WTC11 (cell line): ENCODE measurements around the gene SIGLEC10. TPM values are rescaled to one million over a fixed set of nuclear protein-coding genes. Genes with fewer than 3 reads are reported as not detected.

ENCODE experiments used
- ATAC-seq: fragments of 200-7000 bp; cut with Tn5 transposase; 2 replicates; pipeline ENCODE4 v1.10.0; 2021; ENCODE audit warnings: mild to moderate bottlenecking, moderate library complexity
- CTCF ChIA-PET: fragments of 300-600 bp; sonication (Branson Sonifier 250); formaldehyde crosslinking; loops from one replicate; lab custom pipeline; 2021; ENCODE audit warnings: antibody characterized with exemption; lab: Charles Lee
- POLR2A ChIA-PET: fragments of 350-600 bp; sonication (Branson Sonifier 250); formaldehyde crosslinking; loops from one replicate; lab custom pipeline; 2021; ENCODE audit warnings: antibody characterized with exemption; lab: Charles Lee
- DNase-seq: peaks from one replicate; pipeline ENCODE4 v3.0.0; 2021; ENCODE audit warnings: low spot score
- H3K27ac Mint-ChIP-seq: 2 replicates; pipeline ENCODE4 v1.8.0; 2021; ENCODE audit warnings: mixed read lengths
- H3K27me3 Mint-ChIP-seq: 2 replicates; pipeline ENCODE4 v1.8.0; 2021; ENCODE audit warnings: low read depth, mild to moderate bottlenecking, moderate library complexity, mixed read lengths
- H3K36me3 Mint-ChIP-seq: 2 replicates; pipeline ENCODE4 v1.8.0; 2021; ENCODE audit warnings: mixed read lengths
- H3K4me1 Mint-ChIP-seq: 2 replicates; pipeline ENCODE4 v1.8.0; 2022; ENCODE audit warnings: mixed read lengths
- H3K4me3 Mint-ChIP-seq: 2 replicates; pipeline ENCODE4 v1.8.0; 2021; ENCODE audit warnings: mild to moderate bottlenecking, moderate library complexity, mixed read lengths
- H3K9me3 Mint-ChIP-seq: 2 replicates; pipeline ENCODE4 v1.8.0; 2021; ENCODE audit warnings: mixed read lengths
- E2F4 ChIP-seq: sonication (generic); formaldehyde crosslinking; IDR thresholded peaks from 2 replicates; pipeline ENCODE4 v1.8.1; 2022; ENCODE audit warnings: low read depth, mild to moderate bottlenecking, moderate library complexity, missing genetic modification reagents, borderline replicate concordance
- GTF2I ChIP-seq: fragments of 250-450 bp; sonication (Bioruptor Pico); conservative IDR thresholded peaks from 2 replicates; pipeline ENCODE4 v1.4.0; 2021; ENCODE audit warnings: mild to moderate bottlenecking
- KAT7 ChIP-seq: sonication (generic); formaldehyde crosslinking; IDR thresholded peaks from 2 replicates; pipeline ENCODE4 v1.8.1; 2023; ENCODE audit warnings: missing genetic modification reagents, mild to moderate bottlenecking, borderline replicate concordance
- MLX ChIP-seq: sonication (generic); formaldehyde crosslinking; IDR thresholded peaks from 2 replicates; pipeline ENCODE4 v1.8.1; 2023; ENCODE audit warnings: mild to moderate bottlenecking, missing genetic modification reagents, moderate library complexity
- MYBL2 ChIP-seq: sonication (generic); formaldehyde crosslinking; IDR thresholded peaks from 2 replicates; pipeline ENCODE4 v1.8.1; 2023; ENCODE audit warnings: mild to moderate bottlenecking, moderate library complexity, missing genetic modification reagents
- NFATC4 ChIP-seq: fragments of 250-450 bp; sonication (Bioruptor Pico); IDR thresholded peaks from 2 replicates; pipeline ENCODE4 v1.9.0; 2021; ENCODE audit warnings: mild to moderate bottlenecking
- NR1H2 ChIP-seq: sonication (generic); formaldehyde crosslinking; IDR thresholded peaks from 2 replicates; pipeline ENCODE4 v1.9.0; 2021; ENCODE audit warnings: mild to moderate bottlenecking, moderate library complexity, missing genetic modification reagents
- SOX15 ChIP-seq: fragments of 250-450 bp; sonication (Bioruptor Pico); IDR thresholded peaks from 2 replicates; pipeline ENCODE4 v1.9.0; 2021; ENCODE audit warnings: mild to moderate bottlenecking
- TCF7 ChIP-seq: sonication (generic); formaldehyde crosslinking; IDR thresholded peaks from 2 replicates; pipeline ENCODE4 v1.8.0; 2022; ENCODE audit warnings: mild to moderate bottlenecking, low read depth, missing genetic modification reagents, moderate library complexity
- TP53 ChIP-seq: sonication (generic); formaldehyde crosslinking; IDR thresholded peaks from 2 replicates; pipeline ENCODE4 v1.8.1; 2023; ENCODE audit warnings: mild to moderate bottlenecking, missing genetic modification reagents
- ZNF232 ChIP-seq: sonication (generic); formaldehyde crosslinking; IDR thresholded peaks from 2 replicates; pipeline ENCODE4 v1.8.0; 2022; ENCODE audit warnings: mild to moderate bottlenecking, missing genetic modification reagents
- ZNF532 ChIP-seq: fragments of 250-450 bp; sonication (Bioruptor Pico); IDR thresholded peaks from 2 replicates; pipeline ENCODE4 v1.9.0; 2021; ENCODE audit warnings: mild to moderate bottlenecking, borderline replicate concordance
- total RNA-seq: library from RNA; stranded (reverse); gene quantifications from 3 replicates; pipeline ENCODE4 v1.2.3, GENCODE V29; 2021
- TF ChIP-seq, protein P1 (sequence below): sonication (generic); formaldehyde crosslinking; IDR thresholded peaks from 2 replicates; pipeline ENCODE4 v1.8.0; 2022; ENCODE audit warnings: missing genetic modification reagents
- TF ChIP-seq, protein P2 (sequence below): fragments of 250-450 bp; sonication (Bioruptor Pico); conservative IDR thresholded peaks from 2 replicates; pipeline ENCODE4 v1.9.0; 2021; ENCODE audit warnings: mild to moderate bottlenecking
- TF ChIP-seq, protein P3 (sequence below): fragments of 250-450 bp; sonication (Bioruptor Pico); IDR thresholded peaks from 2 replicates; pipeline ENCODE4 v1.9.0; 2021; ENCODE audit warnings: mild to moderate bottlenecking

SIGLEC10 gene
- total RNA-seq, 1 experiment from 2014 or later: not detected

DNA sequence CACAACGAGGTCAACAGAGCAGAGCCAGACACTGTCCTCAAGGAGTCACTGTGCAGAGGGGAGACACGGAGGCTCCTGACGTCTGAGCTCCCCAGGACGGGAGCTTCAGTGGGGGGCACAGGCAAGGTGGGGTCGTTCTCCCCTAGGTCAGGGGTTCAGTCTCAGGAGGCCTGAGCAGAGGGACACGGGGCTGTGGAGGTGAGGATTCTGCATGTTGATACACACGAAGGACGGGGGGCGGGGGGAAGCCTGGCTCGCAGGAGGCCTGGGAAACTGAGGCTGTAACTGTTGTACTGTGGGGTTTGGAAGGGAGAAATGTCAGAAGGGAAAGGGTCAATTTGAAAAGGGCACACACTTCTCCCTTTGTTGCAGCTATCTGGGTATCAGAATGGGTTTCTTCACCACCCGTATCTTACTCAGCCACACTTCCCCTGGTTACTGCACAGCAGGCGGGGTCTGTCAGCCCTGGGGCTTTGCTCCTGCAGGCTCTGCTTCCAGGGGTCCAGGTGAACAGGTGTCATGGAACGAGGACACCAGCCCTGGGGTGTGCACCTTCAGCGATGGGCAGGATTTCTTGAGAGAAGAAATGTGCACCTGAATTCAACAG is 41.6 kb upstream of the SIGLEC10 start:
- no peak for DNase-seq
- Mint-ChIP-seq H3K36me3 (no peaks in the 10 kb centered on the region), H3K4me1 (0 out of 2 replicates have a peak, but pooled peaks cover 2% of the 10 kb centered on the region), H3K9me3 (peaks cover 4% of the 10 kb centered on the region; the same call in 1 of the 2 replicates), H3K27ac (no peak overlapping the region)
- CTCF ChIA-PET: interaction anchor here (1.0 kb wide), 1 partner anchor 21 kb away, joined by 3 read pairs; no protein-coding TSS in a partner anchor
- TF ChIP-seq E2F4 (no peak), SOX15 (no peak), NFATC4 (CRISPR knock-in tag) (no peak), ZNF532 (no peak), TP53 (CRISPR knock-in tag) (no peak), ZNF232 (CRISPR knock-in tag) (no peak), MYBL2 (no peak), KAT7 (CRISPR knock-in tag) (no peak), NR1H2 (no peak)
- TF ChIP-seq, protein P1, sequence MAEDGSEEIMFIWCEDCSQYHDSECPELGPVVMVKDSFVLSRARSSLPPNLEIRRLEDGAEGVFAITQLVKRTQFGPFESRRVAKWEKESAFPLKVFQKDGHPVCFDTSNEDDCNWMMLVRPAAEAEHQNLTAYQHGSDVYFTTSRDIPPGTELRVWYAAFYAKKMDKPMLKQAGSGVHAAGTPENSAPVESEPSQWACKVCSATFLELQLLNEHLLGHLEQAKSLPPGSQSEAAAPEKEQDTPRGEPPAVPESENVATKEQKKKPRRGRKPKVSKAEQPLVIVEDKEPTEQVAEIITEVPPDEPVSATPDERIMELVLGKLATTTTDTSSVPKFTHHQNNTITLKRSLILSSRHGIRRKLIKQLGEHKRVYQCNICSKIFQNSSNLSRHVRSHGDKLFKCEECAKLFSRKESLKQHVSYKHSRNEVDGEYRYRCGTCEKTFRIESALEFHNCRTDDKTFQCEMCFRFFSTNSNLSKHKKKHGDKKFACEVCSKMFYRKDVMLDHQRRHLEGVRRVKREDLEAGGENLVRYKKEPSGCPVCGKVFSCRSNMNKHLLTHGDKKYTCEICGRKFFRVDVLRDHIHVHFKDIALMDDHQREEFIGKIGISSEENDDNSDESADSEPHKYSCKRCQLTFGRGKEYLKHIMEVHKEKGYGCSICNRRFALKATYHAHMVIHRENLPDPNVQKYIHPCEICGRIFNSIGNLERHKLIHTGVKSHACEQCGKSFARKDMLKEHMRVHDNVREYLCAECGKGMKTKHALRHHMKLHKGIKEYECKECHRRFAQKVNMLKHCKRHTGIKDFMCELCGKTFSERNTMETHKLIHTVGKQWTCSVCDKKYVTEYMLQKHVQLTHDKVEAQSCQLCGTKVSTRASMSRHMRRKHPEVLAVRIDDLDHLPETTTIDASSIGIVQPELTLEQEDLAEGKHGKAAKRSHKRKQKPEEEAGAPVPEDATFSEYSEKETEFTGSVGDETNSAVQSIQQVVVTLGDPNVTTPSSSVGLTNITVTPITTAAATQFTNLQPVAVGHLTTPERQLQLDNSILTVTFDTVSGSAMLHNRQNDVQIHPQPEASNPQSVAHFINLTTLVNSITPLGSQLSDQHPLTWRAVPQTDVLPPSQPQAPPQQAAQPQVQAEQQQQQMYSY (CRISPR knock-in tag): no peak
- TF ChIP-seq, protein P2, sequence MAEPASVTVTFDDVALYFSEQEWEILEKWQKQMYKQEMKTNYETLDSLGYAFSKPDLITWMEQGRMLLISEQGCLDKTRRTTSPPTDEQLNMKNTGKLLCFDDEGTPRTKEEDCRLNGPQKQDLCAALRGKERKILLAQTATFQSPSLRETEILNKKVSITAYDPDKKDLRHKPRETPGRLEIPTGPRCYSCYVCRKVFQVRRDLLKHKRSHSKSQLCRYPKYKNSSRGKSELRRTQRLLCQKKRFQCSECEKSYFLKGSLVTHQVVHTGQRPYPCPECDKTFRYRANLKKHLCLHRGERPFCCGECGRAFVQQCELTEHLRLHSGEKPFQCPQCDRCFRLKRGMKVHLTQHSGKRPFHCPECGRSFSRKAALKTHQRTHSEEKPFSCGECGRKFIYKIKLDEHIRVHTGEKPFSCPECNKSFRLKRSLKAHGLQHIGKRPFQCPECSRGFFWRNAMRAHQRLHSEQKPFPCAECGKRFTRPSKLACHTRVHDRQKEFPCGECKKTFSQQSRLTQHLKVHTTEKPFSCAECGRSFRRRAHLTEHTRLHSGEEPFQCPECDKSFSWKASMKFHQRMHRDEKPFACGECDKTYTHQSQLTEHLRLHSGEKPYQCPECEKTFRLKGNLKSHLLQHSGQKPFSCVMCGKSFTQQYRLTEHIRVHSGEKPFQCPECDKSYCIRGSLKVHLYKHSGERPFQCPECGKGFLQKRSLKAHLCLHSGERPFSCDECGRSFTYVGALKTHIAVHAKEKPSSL: no peak
- TF ChIP-seq, all 79 proteins: peak for 0
- POLR2A ChIA-PET: no interaction called here
- Mint-ChIP-seq H3K27me3 (peaks cover 28% of the 10 kb centered on the region), H3K4me3 (no peak overlapping the region)
- ATAC-seq: no peak

DNA sequence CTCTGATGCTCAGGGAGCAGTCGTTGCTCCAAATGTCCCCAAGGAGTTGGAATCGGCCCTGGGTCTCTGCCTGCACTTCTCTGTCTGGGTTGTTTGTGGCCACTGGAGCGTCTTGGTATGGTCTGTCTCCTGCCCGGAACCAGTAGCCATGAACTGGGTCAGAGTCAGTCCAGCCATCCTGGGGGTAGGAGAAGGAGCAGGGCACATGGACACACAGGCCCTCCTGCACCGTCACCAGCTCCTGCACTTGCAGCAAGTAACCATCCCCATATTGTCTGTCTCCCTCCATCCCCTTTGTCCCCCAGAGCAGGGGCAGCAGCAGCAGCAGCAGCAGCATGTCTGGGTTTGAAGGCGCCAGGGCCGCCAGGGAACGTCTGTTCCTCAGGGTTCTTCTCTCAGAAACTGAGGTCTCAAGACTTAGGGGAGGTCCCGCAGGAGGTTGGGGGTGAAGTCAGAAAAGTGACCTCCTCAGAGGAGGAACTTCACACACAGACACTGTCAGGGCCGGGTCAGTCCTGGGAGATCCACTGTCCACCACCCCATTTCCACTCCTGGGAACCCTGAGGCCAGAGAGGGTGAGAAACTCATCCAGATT is 40.7 kb upstream of the SIGLEC10 start, which contains the start of gene SIGLEC8:
SIGLEC8 (minus strand) TSS at position 404 of the 595 bp plus-strand sequence; CDS start at position 337, 67 bp downstream.
- H3K4me3 Mint-ChIP-seq: no peak within 1 kb of the TSS
- ChIA-PET POLR2A (no interaction called here), CTCF (interaction anchor here (0.5 to 1.6 kb wide), 3 partner anchors 22 to 203 kb away, joined by 3 to 4 read pairs (median 3); no protein-coding TSS in a partner anchor)
- no peaks in the 10 kb centered on the region for H3K36me3 Mint-ChIP-seq
- peaks cover 4% of the 10 kb centered on the region; the same call in 1 of the 2 replicates for H3K9me3 Mint-ChIP-seq
- ATAC-seq: no peak
- DNase-seq: no peak
- peaks cover 25% of the 10 kb centered on the region for H3K27me3 Mint-ChIP-seq
- 0 out of 2 replicates have a peak, but pooled peaks cover 2% of the 10 kb centered on the region for H3K4me1 Mint-ChIP-seq
- no peak within 1 kb of the TSS for H3K27ac Mint-ChIP-seq
- TF ChIP-seq SOX15 (no peak), E2F4 (no peak), TCF7 (CRISPR knock-in tag) (no peak), GTF2I (CRISPR knock-in tag) (no peak), MLX (CRISPR knock-in tag) (no peak), KAT7 (CRISPR knock-in tag) (no peak)
- TF ChIP-seq, protein P3, sequence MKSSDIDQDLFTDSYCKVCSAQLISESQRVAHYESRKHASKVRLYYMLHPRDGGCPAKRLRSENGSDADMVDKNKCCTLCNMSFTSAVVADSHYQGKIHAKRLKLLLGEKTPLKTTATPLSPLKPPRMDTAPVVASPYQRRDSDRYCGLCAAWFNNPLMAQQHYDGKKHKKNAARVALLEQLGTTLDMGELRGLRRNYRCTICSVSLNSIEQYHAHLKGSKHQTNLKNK: no peak
- TF ChIP-seq, protein P1 (CRISPR knock-in tag): no peak
